ENCODE data around the gene FADS2. TPM values are rescaled to one million over a fixed set of nuclear protein-coding genes. Genes with fewer than 3 reads are reported as not detected.

FADS2 gene
- total RNA-seq = 121 TPM

GRCh38 chr11:61827571-61828378 is at the start of gene FADS2:
FADS2 (plus strand) TSS chr11:61828300; CDS start chr11:61828391, 91 bp downstream.
- DNase-seq (ENCODE audit: low spot score in 2 of 2) (peak; percentile 86 to 87), FAIRE-seq (no peak)

- DNase-seq (ENCODE audit: low spot score in 2 of 2) (no peak), FAIRE-seq (no peak)
Measured at GRCh38 chr11:61778357-61778886, 49.7 kb upstream of the FADS2 start.

GRCh38 chr11:61778920-61779650 is 49.0 kb upstream of the FADS2 start:
- FAIRE-seq (no peak), DNase-seq (ENCODE audit: low spot score in 2 of 2) (no peak)

GRCh38 chr11:61779666-61780525 is 48.2 kb upstream of the FADS2 start:
- FAIRE-seq (no peak), DNase-seq (ENCODE audit: low spot score in 2 of 2) (no peak)

GRCh38 chr11:61780581-61781162 is 47.4 kb upstream of the FADS2 start:
- no peak for FAIRE-seq
- no peak for DNase-seq (ENCODE audit: low spot score in 2 of 2)

- DNase-seq (ENCODE audit: low spot score in 2 of 2) = no peak
- FAIRE-seq = no peak
Measured at GRCh38 chr11:61781585-61781984, 46.5 kb upstream of the FADS2 start.

GRCh38 chr11:61782299-61782698 is 45.8 kb upstream of the FADS2 start:
- FAIRE-seq = no peak
- no peak for DNase-seq (ENCODE audit: low spot score in 2 of 2)

GRCh38 chr11:61782841-61783240 is 45.3 kb upstream of the FADS2 start:
- DNase-seq (ENCODE audit: low spot score in 2 of 2) (no peak), FAIRE-seq (no peak)

- no peak for DNase-seq (ENCODE audit: low spot score in 2 of 2)
- FAIRE-seq = no peak
Measured at GRCh38 chr11:61783717-61784505, 44.2 kb upstream of the FADS2 start.

- DNase-seq (ENCODE audit: low spot score in 2 of 2) = no peak
- no peak for FAIRE-seq
Measured at GRCh38 chr11:61784506-61784805, 43.6 kb upstream of the FADS2 start.

GRCh38 chr11:61785837-61786402 is 42.2 kb upstream of the FADS2 start:
- FAIRE-seq = no peak
- no peak for DNase-seq (ENCODE audit: low spot score in 2 of 2)

GRCh38 chr11:61787928-61788491 is 40.1 kb upstream of the FADS2 start:
- peak in 1 of 2 donors; percentile 50 for DNase-seq (ENCODE audit: low spot score in 2 of 2)
- no peak for FAIRE-seq

GRCh38 chr11:61791737-61792309 is 36.3 kb upstream of the FADS2 start:
- DNase-seq (ENCODE audit: low spot score in 2 of 2) (peak; percentile 70 to 80), FAIRE-seq (peak; percentile 70)

- DNase-seq (ENCODE audit: low spot score in 2 of 2) = peak; percentile 83 to 88
- FAIRE-seq = no peak
Measured at GRCh38 chr11:61792310-61793082, 35.6 kb upstream of the FADS2 start, which contains the start of the genes FEN1 and TMEM258. FEN1 (plus strand) TSS chr11:61792911; CDS start chr11:61795362, 2,451 bp downstream. TMEM258 (minus strand) TSS chr11:61792599; CDS start chr11:61792558, 41 bp downstream.

GRCh38 chr11:61793083-61793828 is 34.8 kb upstream of the FADS2 start:
- DNase-seq (ENCODE audit: low spot score in 2 of 2) = no peak
- no peak for FAIRE-seq

- no peak for FAIRE-seq
- no peak for DNase-seq (ENCODE audit: low spot score in 2 of 2)
Measured at GRCh38 chr11:61793829-61794204, 34.3 kb upstream of the FADS2 start.

GRCh38 chr11:61794579-61794978 is 33.5 kb upstream of the FADS2 start:
- FAIRE-seq (no peak), DNase-seq (ENCODE audit: low spot score in 2 of 2) (no peak)
